Ovary (tissue), 9 donors: ENCODE results near the gene CRMP1. TPM values are rescaled to one million over a fixed set of nuclear protein-coding genes. Genes with fewer than 3 reads are reported as not detected.

Source experiments
- DNase-seq, 5 donors: peaks; one replicate each; pipeline ENCODE4 v3.0.0-alpha.2; 2019 to 2020
- H3K27ac ChIP-seq, 2 donors: fragments of 200-600 bp; one replicate each; pipeline versions ENCODE4 v1.5.1 to v1.8.0; 2019 to 2022
- H3K27me3 ChIP-seq: fragments of 200-600 bp; one replicate; pipeline ENCODE4 v1.8.0; 2022
- H3K36me3 ChIP-seq: fragments of 200-600 bp; sonication (generic); one replicate; pipeline ENCODE4 v1.5.1; 2019
- H3K4me1 ChIP-seq: one replicate; pipeline ENCODE4 v1.8.1; 2013; ENCODE audit warnings: mild to moderate bottlenecking, moderate library complexity; ENCODE audit not compliant: insufficient read depth
- H3K4me3 ChIP-seq: fragments of 200-600 bp; sonication (generic); one replicate; pipeline ENCODE4 v1.5.1; 2017
- H3K9me3 ChIP-seq, 2 donors: fragments of 200-600 bp in 1 of 2; sonication (generic) in 1 of 2; one replicate each; pipeline versions ENCODE4 v1.5.1 to v1.8.1; 2013 to 2019; ENCODE audit warnings: mild to moderate bottlenecking in 1 of 2, moderate library complexity in 1 of 2
- EP300 ChIP-seq: sonication (generic); formaldehyde crosslinking; IDR thresholded peaks from one replicate; pipeline ENCODE4 v1.6.1; 2017; ENCODE audit warnings: antibody characterized with exemption
- POLR2A ChIP-seq: fragments of 450-650 bp; IDR thresholded peaks from one replicate; pipeline ENCODE4 v1.6.1; 2017; ENCODE audit warnings: antibody characterized with exemption, mild to moderate bottlenecking, moderate library complexity
- WGBS, 3 donors: extraction: QIAGEN DNeasy Blood & Tissue Kit in 1 of 3; methylation state at CpG; one replicate each; pipeline versions ENCODE4 v1.1.5 to v1.1.7; 2013 to 2017; 5-methylcytosine and 5-hydroxymethylcytosine counted together
- intact Hi-C, 4 donors: fragments of 100-400 bp; cut with DNase I; formaldehyde crosslinking; loops; one replicate each; pipeline versions ENCODE4 v1.11.0 to v1.15.1; 2022 to 2023
- polyA plus RNA-seq, 2 donors: library from polyadenylated mRNA; stranded (reverse); fragments of 200-250 nt in 1 of 2; fragments of 350-450 nt in 1 of 2; fragmentation: Illumina TruSeq in 1 of 2; extraction: RNeasy Lipid Tissue Mini Kit (QIAGEN cat#74804) in 1 of 2; gene quantifications; one replicate each; pipeline ENCODE4 v1.2.3, GENCODE V29; 2013 to 2014
- total RNA-seq, 7 donors: library from RNA; depleted of rRNA in 2 of 7; stranded (reverse); fragments of >200 nt in 2 of 7; fragmentation: NEBNext Ultra II Directional in 3 of 7; extraction: Animal tissue kit (Norgen Biotek cat#: 25700) in 3 of 7; gene quantifications; one replicate each; pipeline versions ENCODE4 v1.1.0 to v1.2.4, GENCODE V29; 2016 to 2023
- TF ChIP-seq, protein P1 (sequence below), 3 donors: fragments of 450-650 bp in 2 of 3; fragments of 200-600 bp in 1 of 3; IDR thresholded peaks; one replicate each; pipeline versions ENCODE4 v1.5.1 to v1.8.0; 2016 to 2022; ENCODE audit warnings: antibody characterized with exemption in 3 of 3, mild to moderate bottlenecking in 1 of 3
- donor health status: DM: no; HTN: no; CAD: no; lungs with moderate emphysema.
- donor health status: DM: no; HTN: no; CAD: no.
- donor health status: Bipolar disorder and iron deficiency.
- donor health status: DM: yes; HTN: yes; CAD: no.
- donor health status: DM: no; HTN: no; CAD: no.
- donor health status: DM: yes; HTN: yes; CAD: no.

CRMP1 gene
- total and polyA plus RNA-seq, 9 donors = 1.2 to 5.5 (median 4.2) TPM

- TF ChIP-seq POLR2A (no peak), EP300 (no peak)
- TF ChIP-seq, protein P1, sequence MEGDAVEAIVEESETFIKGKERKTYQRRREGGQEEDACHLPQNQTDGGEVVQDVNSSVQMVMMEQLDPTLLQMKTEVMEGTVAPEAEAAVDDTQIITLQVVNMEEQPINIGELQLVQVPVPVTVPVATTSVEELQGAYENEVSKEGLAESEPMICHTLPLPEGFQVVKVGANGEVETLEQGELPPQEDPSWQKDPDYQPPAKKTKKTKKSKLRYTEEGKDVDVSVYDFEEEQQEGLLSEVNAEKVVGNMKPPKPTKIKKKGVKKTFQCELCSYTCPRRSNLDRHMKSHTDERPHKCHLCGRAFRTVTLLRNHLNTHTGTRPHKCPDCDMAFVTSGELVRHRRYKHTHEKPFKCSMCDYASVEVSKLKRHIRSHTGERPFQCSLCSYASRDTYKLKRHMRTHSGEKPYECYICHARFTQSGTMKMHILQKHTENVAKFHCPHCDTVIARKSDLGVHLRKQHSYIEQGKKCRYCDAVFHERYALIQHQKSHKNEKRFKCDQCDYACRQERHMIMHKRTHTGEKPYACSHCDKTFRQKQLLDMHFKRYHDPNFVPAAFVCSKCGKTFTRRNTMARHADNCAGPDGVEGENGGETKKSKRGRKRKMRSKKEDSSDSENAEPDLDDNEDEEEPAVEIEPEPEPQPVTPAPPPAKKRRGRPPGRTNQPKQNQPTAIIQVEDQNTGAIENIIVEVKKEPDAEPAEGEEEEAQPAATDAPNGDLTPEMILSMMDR (IDR thresholded peaks at IDR 0.05) = no peak
- WGBS, 3 donors = 85 to 89% (median 86%) methylated on average over 13 of the region's 13 CpGs
- peaks cover 2% of the 10 kb centered on the region for H3K4me1 ChIP-seq
- no peaks in the 10 kb centered on the region for H3K36me3 ChIP-seq
- no peak overlapping the region for H3K4me3 ChIP-seq
- intact Hi-C loops = no loop called here
- H3K9me3 ChIP-seq = no peaks in the 10 kb centered on the region
- H3K27me3 ChIP-seq = no peaks in the 10 kb centered on the region
- DNase-seq = no peak
- H3K27ac ChIP-seq = no peak overlapping the region
These were observed 22.2 kb downstream of the CRMP1 start for GRCh38 chr4:5870701-5871100.

- no peak overlapping the region for H3K4me3 ChIP-seq
- 24 to 42% (median 26%) methylated on average over 14 of the region's 14 CpGs for WGBS, 3 donors
- no peak overlapping the region for H3K27ac ChIP-seq
- no peaks in the 10 kb centered on the region for H3K36me3 ChIP-seq
- no peak for DNase-seq
- H3K9me3 ChIP-seq = no peaks in the 10 kb centered on the region
- TF ChIP-seq POLR2A = no peak
- no peak for TF ChIP-seq EP300
- TF ChIP-seq, protein P1 (IDR thresholded peaks at IDR 0.05) = no peak
- H3K27me3 ChIP-seq = no peaks in the 10 kb centered on the region
- peaks cover 2% of the 10 kb centered on the region for H3K4me1 ChIP-seq
- intact Hi-C loops = no loop called here
These were observed 22.8 kb downstream of the CRMP1 start for GRCh38 chr4:5869966-5870619.

DNA sequence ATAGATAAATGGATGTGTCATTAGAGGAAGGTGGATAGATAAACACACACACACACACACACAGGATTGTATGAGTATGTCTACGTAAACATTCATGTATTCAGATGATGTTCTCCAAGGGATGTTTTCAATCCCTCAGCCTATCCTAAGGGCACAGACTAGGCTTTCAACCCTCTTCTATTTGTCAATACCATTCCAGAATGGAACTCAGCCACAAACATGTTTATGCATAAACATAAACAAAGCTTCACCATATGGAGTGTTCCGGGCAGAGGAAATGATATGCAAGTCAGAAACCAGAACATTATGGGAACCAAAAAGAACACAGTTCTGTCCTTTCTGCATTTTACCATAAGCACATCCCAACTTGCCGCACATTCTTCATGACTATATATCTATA, 25.0 kb downstream of the CRMP1 start:
- intact Hi-C loops = no loop called here
- no peaks in the 10 kb centered on the region for H3K27me3 ChIP-seq
- TF ChIP-seq POLR2A (no peak), EP300 (no peak)
- TF ChIP-seq, protein P1 (IDR thresholded peaks at IDR 0.05) = no peak
- 92 to 97% (median 92%) methylated on average over 3 of the region's 3 CpGs for WGBS, 3 donors
- peaks cover 2% of the 10 kb centered on the region for H3K4me1 ChIP-seq
- no peaks in the 10 kb centered on the region for H3K9me3 ChIP-seq
- H3K27ac ChIP-seq = no peak overlapping the region
- DNase-seq = no peak
- no peak overlapping the region for H3K4me3 ChIP-seq
- no peaks in the 10 kb centered on the region for H3K36me3 ChIP-seq

DNA sequence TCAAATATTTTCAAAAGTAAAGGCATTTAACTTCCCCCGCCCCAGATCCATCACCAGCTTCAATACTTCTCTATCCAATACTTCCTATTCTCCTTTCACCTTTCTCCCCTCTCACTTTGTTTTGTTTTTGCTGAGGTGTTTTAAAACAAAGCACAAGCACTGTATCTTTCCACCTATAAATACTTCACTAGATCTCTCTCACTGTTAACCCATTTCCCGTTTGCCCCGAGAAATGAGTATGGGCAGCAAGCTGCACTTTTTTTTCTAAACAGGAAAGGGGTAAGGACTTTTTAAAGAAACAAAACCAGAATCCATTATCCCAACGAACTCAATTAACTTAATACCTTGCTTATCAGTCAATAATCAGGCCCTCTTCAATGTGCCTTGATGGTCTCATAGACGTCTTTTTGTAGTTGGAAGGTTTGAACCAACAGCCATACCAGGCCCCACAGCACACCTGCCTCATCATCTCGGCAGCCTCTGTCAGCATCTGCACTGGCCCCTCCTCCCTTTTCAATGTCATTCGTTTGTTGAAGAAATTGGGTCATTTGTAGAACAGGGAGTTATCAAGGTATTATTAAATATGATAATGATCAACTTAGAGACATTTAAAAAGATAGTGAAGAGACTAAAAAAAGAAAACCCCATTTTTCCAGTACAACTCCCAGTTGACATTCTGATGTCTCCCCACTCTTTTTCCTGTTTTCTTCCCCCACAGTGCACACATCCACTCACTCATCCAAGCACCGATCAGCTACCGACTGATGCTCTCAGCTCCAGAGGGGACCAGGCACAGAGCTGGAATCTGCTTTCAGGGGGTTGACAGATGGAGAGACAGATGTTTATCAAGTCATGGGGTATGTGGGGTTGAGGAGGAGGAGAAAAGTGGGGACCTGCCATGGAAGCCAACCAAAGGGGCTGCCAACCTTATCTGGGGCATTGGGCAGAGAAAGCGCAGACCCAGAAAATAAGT, 25.8 kb downstream of the CRMP1 start:
- no peak overlapping the region for H3K27ac ChIP-seq
- no peak for DNase-seq
- peaks cover 2% of the 10 kb centered on the region for H3K4me1 ChIP-seq
- no peaks in the 10 kb centered on the region for H3K9me3 ChIP-seq
- no peak overlapping the region for H3K4me3 ChIP-seq
- TF ChIP-seq, protein P1 (IDR thresholded peaks at IDR 0.05) = no peak
- TF ChIP-seq POLR2A (no peak), EP300 (no peak)
- intact Hi-C loops = no loop called here
- no peaks in the 10 kb centered on the region for H3K27me3 ChIP-seq
- H3K36me3 ChIP-seq = no peaks in the 10 kb centered on the region
- 84 to 86% (median 84%) methylated on average over 10 of the region's 10 CpGs for WGBS, 3 donors
